GM12878 (cell line): ENCODE data around the gene HINFP. TPM values are rescaled to one million over a fixed set of nuclear protein-coding genes. Genes with fewer than 3 reads are reported as not detected.
A peak's percentile ranks its signal among the peaks of the same experiment; 100 is the strongest.

Experiments
- ATAC-seq: fragments of 200-7000 bp; cut with Tn5 transposase; 3 replicates; pipeline ENCODE4 v1.9.1; 2020; ENCODE audit warnings: mild to moderate bottlenecking, moderate library complexity
- BruUV-seq: library from RNA; stranded (reverse); fragments of 400-500 nt; replicated peaks from 2 replicates; lab custom pipeline; 2021; lab: Mats Ljungman, UMichigan
- CTCF ChIA-PET: fragments of 300-600 bp; sonication (Branson Sonifier 250); formaldehyde crosslinking; extraction: SDS; loops from one replicate; lab custom pipeline; 2021; ENCODE audit warnings: inconsistent platforms; lab: Yijun Ruan, JAX
- POLR2A ChIA-PET: fragments of 350-600 bp; formaldehyde crosslinking; extraction: SDS; loops from one replicate; lab custom pipeline; 2021; ENCODE audit warnings: inconsistent platforms; lab: Charles Lee
- RAD21 ChIA-PET: fragments of 300-600 bp; sonication (Branson Sonifier 250); formaldehyde crosslinking; loops from one replicate; lab custom pipeline; 2023; ENCODE audit warnings: antibody characterized with exemption; ENCODE audit not compliant: unreplicated experiment; lab: Charles Lee
- SMC1A ChIA-PET: fragments of 300-600 bp; sonication (Branson Sonifier 250); formaldehyde crosslinking; loops from one replicate; lab custom pipeline; 2023; ENCODE audit not compliant: unreplicated experiment, uncharacterized antibody; lab: Charles Lee
- DNase-seq: peaks from one replicate; pipeline ENCODE4 v3.0.0-alpha.2; 2011; ENCODE audit warnings: low read depth, low spot score
- FAIRE-seq: peaks from 3 replicates; lab custom pipeline; 2011; peaks lifted over from hg19 to GRCh38; lab: Jason Lieb, UNC
- H2AFZ ChIP-seq: 2 replicates; pipeline ENCODE4 v1.6.0; 2011; ENCODE audit warnings: low read depth, low read length, control low read depth; ENCODE audit not compliant: control insufficient read depth
- H3K27ac ChIP-seq: 2 replicates; pipeline ENCODE4 v1.5.1; 2011; ENCODE audit warnings: control low read depth; ENCODE audit not compliant: control insufficient read depth, insufficient read depth
- H3K27me3 ChIP-seq, 2 experiments: replicated peaks in 1 of 2; 2 replicates each; pipeline versions ENCODE4 v1.6.0 to v1.6.1; 2011; ENCODE audit warnings: low read length in 1 of 2; ENCODE audit not compliant: control insufficient read depth in 2 of 2, insufficient read depth in 2 of 2
- H3K36me3 ChIP-seq, 2 experiments: 2 replicates each; pipeline ENCODE4 v1.5.1; 2011; ENCODE audit warnings: low read length in 1 of 2; ENCODE audit not compliant: control insufficient read depth in 2 of 2, insufficient read depth in 2 of 2
- H3K4me1 ChIP-seq: 2 replicates; pipeline ENCODE4 v1.6.1; 2011; ENCODE audit warnings: mild to moderate bottlenecking, low read length, moderate library complexity, mixed read lengths; ENCODE audit not compliant: control insufficient read depth, insufficient read depth
- H3K4me2 ChIP-seq: 2 replicates; pipeline ENCODE4 v1.6.0; 2011; ENCODE audit warnings: control low read depth; ENCODE audit not compliant: control insufficient read depth, insufficient read depth
- H3K4me3 ChIP-seq: fragments of 200-600 bp; sonication (generic); 2 replicates; pipeline ENCODE4 v1.5.1; 2016
- H3K79me2 ChIP-seq: 2 replicates; pipeline ENCODE4 v1.6.0; 2011; ENCODE audit warnings: low read length; ENCODE audit not compliant: control insufficient read depth, insufficient read depth
- H3K9ac ChIP-seq: 2 replicates; pipeline ENCODE4 v1.8.0; 2011; ENCODE audit warnings: low read length, control low read depth, mixed read lengths; ENCODE audit not compliant: control insufficient read depth, insufficient read depth
- H3K9me3 ChIP-seq: replicated peaks from 3 replicates; pipeline ENCODE4 v1.5.1; 2011; ENCODE audit warnings: mild to moderate bottlenecking, low read length; ENCODE audit not compliant: control insufficient read depth, insufficient read depth
- H4K20me1 ChIP-seq: 2 replicates; pipeline ENCODE4 v1.6.0; 2011; ENCODE audit not compliant: control insufficient read depth, insufficient read depth
- CEBPB ChIP-seq, 2 experiments: fragments of 150-350 bp in 1 of 2; IDR thresholded peaks; 2 replicates each; pipeline ENCODE4 v1.6.1; 2012 to 2014; ENCODE audit warnings: low read depth in 2 of 2, low read length in 2 of 2, borderline replicate concordance in 1 of 2, inconsistent platforms in 1 of 2
- LARP7 ChIP-seq: fragments of 450-650 bp; IDR thresholded peaks from 2 replicates; pipeline ENCODE4 v1.6.1; 2017; ENCODE audit warnings: mild to moderate bottlenecking
- MLLT1 ChIP-seq: fragments of 450-650 bp; IDR thresholded peaks from 2 replicates; pipeline ENCODE4 v1.6.1; 2016; ENCODE audit warnings: mild to moderate bottlenecking
- MTA2 ChIP-seq: fragments of 450-650 bp; IDR thresholded peaks from 2 replicates; pipeline ENCODE4 v1.6.1; 2016; ENCODE audit warnings: low read depth, mild to moderate bottlenecking, moderate library complexity
- WGBS: methylation state at CpG from one replicate; pipeline ENCODE4 v1.1.6; 2016; ENCODE audit warnings: low lambda C conversion rate; ENCODE audit not compliant: insufficient replicate concordance, insufficient coverage; ENCODE audit errors: missing lambda C conversion rate; 5-methylcytosine and 5-hydroxymethylcytosine counted together
- in situ Hi-C: fragments of 300-500 bp; cut with MboI; formaldehyde crosslinking; loops from 9 replicates; pipeline ENCODE4 v1.14.3; 2018; ENCODE audit warnings: mixed read lengths
- intact Hi-C: fragments of 100-400 bp; cut with micrococcal nuclease; formaldehyde crosslinking; loops from one replicate; pipeline ENCODE4 v1.14.2; 2022; ENCODE audit not compliant: unreplicated experiment
- polyA plus RNA-seq, 11 experiments: library from polyadenylated mRNA; depleted of rRNA in 4 of 11; unstranded in 6 of 11; stranded (reverse) in 5 of 11; fragments of >200 nt; fragmentation: Nextera tagmentation in 4 of 11; fragmentation: Illumina TruSeq in 1 of 11; extraction: Ambion mirVana in 4 of 11; extraction: Trizol in 1 of 11; gene quantifications; 1 replicate in 1 of 11; 2 replicates in 10 of 11; pipeline versions ENCODE4 v1.2.1 to v1.2.3, GENCODE V29; 2011 to 2016; ENCODE audit warnings: inconsistent platforms in 2 of 11, missing spikeins in 2 of 11, low read depth in 1 of 11
- total RNA-seq, 4 experiments: library from RNA; depleted of rRNA in 3 of 4; stranded (reverse); fragments of >200 nt in 3 of 4; fragmentation: Illumina TruSeq in 1 of 4; extraction: Trizol in 1 of 4; gene quantifications; 2 replicates each; pipeline versions ENCODE4 v1.2.1 to v1.2.3, GENCODE V29; 2013 to 2021

HINFP gene
- total and polyA plus RNA-seq, 10 of the 15 experiments (the other 5 are each of a cell fraction or from before 2014, with no cell fraction given), result 13.1 to 26.3 (median 18.6) TPM

- RAD21 ChIA-PET, result interaction anchor here (1.1 to 2.6 kb wide), 6 partner anchors 11 to 329 kb away, joined by 3 to 22 read pairs (median 6); partner anchors contain the start of genes C2CD2L, DDX6, DPAGT1 and HMBS
- Histone ChIP-seq H3K4me3 (peak overlapping the region; percentile 56), H3K79me2 (peaks cover 21% of the 10 kb centered on the region)
- 0 out of 2 replicates have a peak, but pooled peaks have one; percentile 61 for TF ChIP-seq MLLT1
- no peak for TF ChIP-seq CEBPB (IDR thresholded peaks at IDR 0.05; ENCODE audit: borderline replicate concordance in 1 of 2, low read depth in 2 of 2, low read length in 2 of 2)
- TF ChIP-seq, all 136 proteins: peak for 1
- Histone ChIP-seq H2AFZ (peak overlapping the region; percentile 88), H3K27me3 (no peaks in the 10 kb centered on the region), H3K36me3 (peaks cover 0 to 4% of the 10 kb centered on the region in 2 experiments; a peak in 3 of 4 replicates), H4K20me1 (no peaks in the 10 kb centered on the region), H3K4me1 (peaks cover 13% of the 10 kb centered on the region), H3K4me2 (peak overlapping the region; percentile 90), H3K9ac (peak overlapping the region; percentile 72), H3K9me3 (no peaks in the 10 kb centered on the region), H3K27ac (peak overlapping the region; percentile 65)
- POLR2A ChIA-PET, result interaction anchor here (0.5 to 6.9 kb wide), 10 partner anchors 11 to 191 kb away, joined by 3 to 76 read pairs (median 5); partner anchors contain the start of genes C2CD2L, CENATAC, HMBS and HYOU1
- ATAC-seq (no peak), FAIRE-seq (no peak), DNase-seq (no peak)
- intact Hi-C loops, result no loop called here
- SMC1A ChIA-PET, result interaction anchor here (1.0 to 5.0 kb wide), 6 partner anchors 11 to 203 kb away, joined by 3 to 32 read pairs (median 3); partner anchors contain the start of gene DPAGT1
- WGBS, result 15% methylated on average over 5 of the region's 5 CpGs
- in situ Hi-C loops, result no loop called here
- CTCF ChIA-PET, result interaction anchor here (0.7 to 2.2 kb wide), 8 partner anchors 9 to 201 kb away, joined by 3 to 8 read pairs (median 5); a partner anchor contains a TSS
- TSS peak; percentile 98 for BruUV-seq
Measured at GRCh38 chr11:119120639-119121007, 757 bp upstream of the HINFP start.

DNA sequence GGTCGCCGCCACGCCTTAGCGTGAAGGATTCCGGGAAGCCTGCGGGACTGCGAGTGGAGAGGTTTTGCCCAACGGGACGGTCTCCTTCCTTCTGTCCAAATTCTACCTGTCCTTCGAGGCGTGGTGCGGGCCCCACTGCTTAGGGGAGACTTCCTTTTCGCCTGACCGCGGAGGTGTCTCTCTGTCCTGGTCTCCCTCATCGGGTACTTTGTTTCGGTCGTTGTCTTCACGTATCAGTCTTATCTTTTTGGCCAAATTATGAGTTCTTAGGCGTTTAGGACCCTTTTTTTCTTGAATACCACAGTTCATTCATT, 388 bp downstream of the HINFP start:
- peak overlapping the region; percentile 72 for H3K9ac ChIP-seq
- peaks cover 13% of the 10 kb centered on the region for H3K4me1 ChIP-seq
- peak overlapping the region; percentile 51 for H3K27ac ChIP-seq
- H2AFZ ChIP-seq, result peak overlapping the region; percentile 85
- no peak for TF ChIP-seq MTA2
- TF ChIP-seq LARP7, result 0 out of 2 replicates have a peak, but pooled peaks have one; percentile 80
- no peak for DNase-seq
- RAD21 ChIA-PET, result interaction anchor here (0.6 to 2.6 kb wide), 8 partner anchors 15 to 330 kb away, joined by 3 to 22 read pairs (median 6); partner anchors contain the start of genes C2CD2L, DDX6, DPAGT1 and HMBS
- SMC1A ChIA-PET, result interaction anchor here (0.8 to 5.0 kb wide), 10 partner anchors 10 to 199 kb away, joined by 3 to 32 read pairs (median 4); partner anchors contain the start of genes C2CD2L and DPAGT1
- peak overlapping the region; percentile 83 for H3K4me2 ChIP-seq
- peak; percentile 26 for ATAC-seq
- peaks cover 0 to 4% of the 10 kb centered on the region in 2 experiments; a peak in 2 of 4 replicates for H3K36me3 ChIP-seq
- in situ Hi-C loops (no loop called here), intact Hi-C loops (no loop called here)
- POLR2A ChIA-PET, result interaction anchor here (0.7 to 6.9 kb wide), 10 partner anchors 12 to 390 kb away, joined by 3 to 76 read pairs (median 6); partner anchors contain the start of genes C2CD2L, DPAGT1, HMBS and HYOU1
- TSS peak; percentile 87 for BruUV-seq
- no peaks in the 10 kb centered on the region for H3K9me3 ChIP-seq
- WGBS, result under 1% methylated on average over 20 of the region's 20 CpGs
- CTCF ChIA-PET, result interaction anchor here (0.6 to 2.2 kb wide), 11 partner anchors 10 to 173 kb away, joined by 3 to 9 read pairs (median 4); partner anchors contain the start of gene C2CD2L
- no peak for FAIRE-seq
- peak overlapping the region; percentile 92 for H3K4me3 ChIP-seq
- H3K27me3 ChIP-seq, result no peaks in the 10 kb centered on the region
- peaks cover 21% of the 10 kb centered on the region for H3K79me2 ChIP-seq
- H4K20me1 ChIP-seq, result no peaks in the 10 kb centered on the region
